HG03378 (cell line): ENCODE measurements around the gene PLAAT2.
"Not testable (repeated sequence)": the region's sequence is repeated elsewhere in the genome, so short reads cannot be mapped to it uniquely, and the experiment has no call there.

Source experiments
- ATAC-seq: cut with Tn5 transposase; IDR thresholded peaks from one replicate; pipeline ENCODE4 v1.9.1; 2021; ENCODE audit warnings: mild to moderate bottlenecking, moderate library complexity; ENCODE audit not compliant: unreplicated experiment

Gene PLAAT2

DNA sequence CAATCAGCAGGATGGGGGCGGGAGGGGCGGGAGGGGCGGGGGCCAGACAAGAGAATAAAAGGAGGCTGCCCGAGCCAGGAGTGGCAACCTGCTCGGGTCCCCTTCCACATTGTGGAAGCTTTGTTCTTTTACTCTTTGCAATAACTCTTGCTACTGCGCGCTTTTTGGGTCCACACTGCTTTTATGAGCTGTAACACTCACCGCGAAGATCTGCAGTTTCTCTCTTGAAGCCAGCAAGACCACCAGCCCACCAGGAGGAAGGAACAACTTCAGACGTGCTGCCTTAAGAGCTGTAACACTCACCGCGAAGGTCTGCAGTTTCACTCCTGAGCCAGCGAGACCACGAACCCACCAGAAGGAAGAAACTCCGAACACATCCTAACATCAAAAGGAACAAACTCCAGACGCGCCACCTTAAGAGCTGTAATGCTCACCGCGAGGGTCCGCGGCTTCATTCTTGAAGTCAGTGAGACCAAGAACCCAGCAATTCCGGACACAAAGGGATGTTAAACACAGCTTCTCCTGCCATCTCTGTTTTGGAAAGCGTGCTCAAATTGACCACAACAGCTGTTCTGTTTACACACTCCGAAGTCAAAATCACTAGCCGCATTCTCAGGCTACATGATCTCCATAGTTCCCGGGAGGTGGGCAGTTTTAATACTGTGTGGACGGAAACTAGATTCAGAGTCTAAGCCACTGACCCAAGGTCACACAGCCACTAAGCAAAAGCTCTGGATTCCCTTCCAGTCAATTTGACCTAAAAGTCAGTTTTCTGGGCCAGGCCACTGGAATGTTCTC, 11.9 kb downstream of the PLAAT2 start:
- ATAC-seq, result no peak

DNA sequence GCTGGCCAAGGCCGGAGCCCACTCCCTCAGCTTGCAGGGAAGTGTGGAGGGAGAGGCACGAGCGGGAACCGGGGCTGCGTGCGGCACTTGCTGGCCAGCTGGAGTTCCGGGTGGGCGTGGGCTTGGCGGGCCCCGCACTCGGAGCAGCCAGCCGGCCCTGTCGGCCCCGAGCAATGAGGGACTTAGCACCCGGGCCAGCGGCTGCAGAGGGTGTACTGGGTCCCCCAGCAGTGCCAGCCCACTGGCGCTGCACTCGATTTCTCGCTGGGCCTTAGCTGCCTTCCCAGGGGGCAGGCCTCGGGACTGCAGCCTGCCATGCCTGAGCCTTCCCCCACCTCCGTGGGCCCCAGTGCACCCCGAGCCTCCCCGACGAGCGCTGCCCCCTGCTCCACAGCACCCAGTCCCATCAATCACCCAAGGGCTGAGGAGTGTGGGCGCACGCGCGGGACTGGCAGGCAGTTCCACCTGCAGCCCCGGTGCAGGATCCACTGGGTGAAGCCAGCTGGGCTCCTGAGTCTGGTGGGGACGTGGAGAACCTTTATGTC, 13.0 kb downstream of the PLAAT2 start:
- not testable (repeated sequence) for ATAC-seq

DNA sequence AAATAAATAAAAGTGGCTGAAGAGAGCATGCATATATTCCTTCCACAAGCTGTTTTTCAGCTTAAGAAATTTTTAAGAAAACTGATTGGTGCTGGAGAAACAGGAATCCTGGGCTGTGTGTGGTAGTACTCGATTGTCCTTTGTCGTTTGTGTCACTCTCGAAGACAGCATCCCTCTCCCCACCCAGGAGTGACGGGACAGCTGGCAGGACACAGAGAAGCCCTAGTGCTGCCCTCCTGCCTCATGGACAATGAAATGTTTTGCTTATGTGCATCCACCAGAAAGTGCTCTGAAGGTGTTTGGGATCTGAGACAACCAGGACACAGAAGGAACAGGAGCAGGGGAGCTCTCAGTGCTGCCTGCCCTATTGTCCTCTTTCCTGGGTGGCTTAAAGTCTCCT, 13.8 kb downstream of the PLAAT2 start:
- ATAC-seq, result no peak

DNA sequence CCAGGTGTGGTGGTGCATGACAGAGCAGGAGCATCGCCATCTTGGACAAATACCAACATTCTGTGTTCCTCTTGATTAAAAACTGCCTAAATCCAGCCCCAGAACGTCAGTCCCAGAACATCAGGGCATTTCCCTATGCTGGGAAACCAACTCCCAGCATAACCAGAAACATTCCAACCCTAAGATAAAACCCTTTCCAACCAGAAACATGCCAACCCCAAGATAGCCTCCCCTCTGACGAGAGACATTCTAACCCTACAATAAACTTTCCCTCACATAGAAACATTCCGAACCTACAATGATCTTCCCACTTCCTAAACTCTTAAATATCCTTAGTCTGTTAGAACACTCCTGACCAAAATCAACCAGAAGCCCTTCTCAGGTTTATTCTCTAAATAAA, 15.0 kb downstream of the PLAAT2 start:
- no peak for ATAC-seq

DNA sequence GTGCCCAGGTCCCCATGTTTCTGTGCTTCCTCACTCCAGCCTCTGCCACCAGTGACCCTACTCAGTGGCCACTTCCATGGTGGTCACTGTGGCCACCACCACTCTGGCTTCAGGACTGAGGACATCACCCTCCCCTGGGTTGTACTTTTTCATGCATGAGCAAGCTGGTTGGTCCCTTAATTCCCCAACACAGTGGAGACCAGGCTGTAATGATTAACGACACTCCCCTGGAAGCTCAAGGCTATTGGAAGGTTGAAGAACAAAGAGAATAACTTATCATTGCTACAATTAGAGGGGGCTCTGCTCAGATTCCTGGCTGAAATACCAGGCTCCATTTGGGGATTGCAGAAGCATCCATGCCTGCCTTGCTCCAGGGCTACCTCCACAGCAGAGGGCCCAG, 16.1 kb downstream of the PLAAT2 start:
- no peak for ATAC-seq

DNA sequence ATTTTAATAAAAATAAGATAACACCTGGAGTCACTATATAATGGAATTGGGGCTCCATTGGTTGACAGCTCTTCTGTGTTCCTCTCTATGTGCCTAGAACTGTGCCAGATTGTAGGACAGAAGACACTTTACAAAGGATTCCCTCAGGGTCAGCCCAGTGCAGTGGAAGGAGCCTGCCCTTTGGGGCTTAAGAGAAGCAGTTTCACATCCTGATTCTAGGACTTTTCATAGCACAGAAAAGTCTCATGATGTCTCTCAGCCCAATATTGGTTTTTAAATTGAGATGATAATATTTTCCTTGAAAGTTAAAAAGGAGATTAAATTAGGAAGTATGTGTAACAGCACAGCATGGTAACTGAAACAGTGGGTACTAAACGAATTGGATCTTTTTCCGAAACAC, 19.5 kb downstream of the PLAAT2 start:
- no peak for ATAC-seq

DNA sequence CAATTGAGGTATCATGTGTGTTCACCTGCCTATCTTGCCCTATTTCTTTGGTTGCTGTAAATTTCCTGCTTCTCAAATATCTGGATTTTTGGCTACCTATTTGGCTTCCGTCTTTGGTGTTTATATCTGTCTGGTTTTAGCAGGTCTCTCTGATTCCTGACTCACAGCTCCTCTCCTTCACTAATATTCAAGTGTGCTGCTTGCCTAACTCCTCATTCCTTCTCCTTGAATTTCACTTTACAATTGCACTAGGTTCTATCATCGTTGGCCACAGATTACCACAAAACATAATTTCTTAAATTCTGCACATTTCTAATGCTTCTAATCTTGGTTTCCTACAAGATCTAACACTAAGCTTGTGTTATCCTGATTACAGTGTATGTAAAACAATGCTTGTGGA, 20.7 kb downstream of the PLAAT2 start:
- not testable (repeated sequence) for ATAC-seq

DNA sequence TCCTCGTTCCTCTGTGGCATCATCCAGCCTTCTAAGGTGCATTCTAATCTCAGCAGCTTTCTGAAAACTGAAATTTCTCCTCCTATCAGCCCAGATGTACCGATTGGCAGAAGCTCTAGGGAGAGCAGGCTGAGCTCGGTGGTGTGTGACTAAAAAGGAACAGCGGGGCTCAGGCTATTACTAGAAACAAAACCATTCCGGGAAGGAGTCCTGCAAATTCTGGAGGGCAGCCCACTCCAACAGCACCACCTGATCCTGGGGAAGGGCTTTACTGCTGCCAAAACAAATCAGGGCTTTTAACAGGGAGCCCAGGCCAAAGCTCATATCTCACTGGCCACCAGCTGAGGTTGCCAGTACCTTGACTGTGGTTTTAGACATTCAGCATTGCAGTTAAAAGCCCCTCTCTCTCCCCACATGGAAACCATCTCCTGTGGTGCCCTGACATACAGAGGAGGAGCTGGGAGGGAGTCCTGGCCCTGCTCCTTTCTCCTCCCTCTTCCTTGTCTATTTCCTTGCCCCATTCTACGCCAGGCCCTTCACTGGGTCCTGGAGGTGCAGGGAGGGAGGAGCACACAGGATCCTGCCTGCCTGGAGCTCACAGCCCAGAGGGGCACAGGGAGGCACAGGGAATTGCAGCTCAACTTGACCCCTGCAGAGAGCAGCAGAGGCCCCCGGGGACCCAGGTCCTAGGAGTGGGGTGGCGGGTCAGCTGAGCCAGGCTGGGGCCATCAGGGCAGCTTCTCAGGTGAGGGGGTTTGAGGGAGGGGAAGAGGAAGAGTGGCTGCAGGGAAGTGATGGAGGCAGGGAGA, 25.7 kb downstream of the PLAAT2 start:
- ATAC-seq, result no peak

DNA sequence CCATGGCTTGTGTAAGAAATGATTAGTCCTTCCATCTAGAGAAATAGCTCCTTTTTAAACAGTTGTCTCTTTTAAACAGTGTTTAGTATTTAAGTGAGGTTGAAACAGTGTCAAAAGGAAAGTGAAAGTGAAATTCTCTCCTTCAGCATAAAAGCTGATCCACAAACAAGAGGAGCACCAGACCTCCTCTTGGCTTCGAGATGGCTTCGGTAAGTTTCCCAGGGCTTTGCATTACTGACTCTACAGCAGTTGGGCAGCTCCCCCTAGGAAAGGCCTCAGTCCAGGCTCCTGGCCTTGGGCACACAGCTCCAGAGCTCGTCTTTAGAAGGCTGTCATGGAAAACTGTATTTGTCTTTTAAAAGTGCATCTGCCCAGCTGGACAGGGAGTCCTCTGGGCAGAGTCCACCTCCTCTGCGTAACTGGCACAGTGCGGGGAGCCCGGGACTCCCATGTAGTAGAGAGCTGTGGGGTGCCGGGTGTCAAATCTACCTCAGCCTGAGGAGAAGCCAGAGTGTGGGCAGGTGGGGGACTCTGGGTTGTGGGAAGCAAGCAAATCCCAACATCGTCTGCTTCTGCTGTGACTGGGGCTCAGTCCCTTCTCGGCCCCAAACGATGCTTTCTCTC, 26.4 kb downstream of the PLAAT2 start, which contains the start of gene PLAAT4:
Gene PLAAT4 (plus strand): TSS at position 140 of the 624 bp plus-strand sequence. CDS start 61 bp downstream, at position 201.
- no peak for ATAC-seq

DNA sequence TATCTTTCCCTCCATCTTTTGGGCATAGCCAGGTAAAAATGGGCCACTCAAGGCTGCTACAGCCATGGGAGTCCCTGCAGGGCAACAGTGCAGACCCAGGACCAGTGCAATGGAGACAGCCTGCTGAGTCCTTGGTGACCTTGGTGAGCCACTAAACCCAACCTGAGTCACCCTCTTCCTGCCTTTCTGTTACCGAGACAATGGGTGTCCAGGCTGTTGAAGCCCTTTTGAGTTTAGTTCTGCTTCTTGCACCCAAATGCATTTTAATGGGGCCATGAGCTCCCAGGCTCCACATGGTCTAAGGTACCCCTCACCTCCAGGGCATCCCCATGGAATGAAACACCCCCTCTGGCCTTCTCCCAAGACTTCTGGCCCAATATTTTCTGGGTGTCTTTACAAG, 27.4 kb downstream of the PLAAT2 start:
- no peak for ATAC-seq

DNA sequence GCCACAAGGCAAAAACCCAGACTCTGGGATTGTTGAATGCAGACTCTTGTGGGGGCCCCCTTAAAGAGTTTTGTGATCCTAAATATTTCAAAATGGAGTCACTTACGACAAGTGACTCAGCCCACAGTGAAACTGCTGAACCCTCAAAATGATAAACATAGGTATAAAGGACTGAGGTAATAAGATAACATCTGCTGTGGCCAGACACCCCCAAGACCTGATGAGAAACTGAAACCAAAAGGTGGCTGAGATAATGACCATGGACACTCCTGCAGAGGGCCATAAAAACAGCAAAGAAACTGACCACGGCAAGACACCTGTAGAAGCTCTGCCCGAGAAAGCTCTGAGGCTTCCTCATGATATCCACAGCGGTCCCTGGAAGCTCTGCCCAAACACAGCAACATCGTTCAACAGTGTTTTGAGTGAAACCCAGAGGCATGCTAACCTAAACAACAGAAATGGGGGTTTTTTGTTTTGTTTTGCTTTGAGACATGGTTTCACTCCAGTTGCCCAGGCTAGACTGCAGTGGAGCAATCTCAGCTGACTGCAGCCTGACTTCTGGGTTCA, 28.2 kb downstream of the PLAAT2 start:
- no peak for ATAC-seq

DNA sequence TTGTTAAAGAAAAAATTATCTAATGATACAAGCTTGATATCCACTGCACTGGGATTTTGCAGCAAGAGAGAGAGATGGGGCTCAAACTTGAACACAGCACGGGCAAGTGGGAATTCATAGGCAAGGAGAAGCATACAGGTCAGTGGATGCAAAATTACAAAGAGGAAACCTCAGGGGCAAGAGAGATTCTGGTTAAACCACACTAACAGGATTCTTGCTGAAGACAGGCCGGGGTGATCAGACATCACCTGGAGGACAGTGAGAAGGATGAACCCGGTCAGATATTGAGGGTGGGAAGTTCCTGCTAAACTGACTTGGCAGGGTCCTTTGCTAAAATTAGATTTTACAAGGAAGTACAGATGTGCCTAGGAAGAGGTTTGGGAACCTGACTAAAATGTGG, 29.1 kb downstream of the PLAAT2 start:
- no peak for ATAC-seq

DNA sequence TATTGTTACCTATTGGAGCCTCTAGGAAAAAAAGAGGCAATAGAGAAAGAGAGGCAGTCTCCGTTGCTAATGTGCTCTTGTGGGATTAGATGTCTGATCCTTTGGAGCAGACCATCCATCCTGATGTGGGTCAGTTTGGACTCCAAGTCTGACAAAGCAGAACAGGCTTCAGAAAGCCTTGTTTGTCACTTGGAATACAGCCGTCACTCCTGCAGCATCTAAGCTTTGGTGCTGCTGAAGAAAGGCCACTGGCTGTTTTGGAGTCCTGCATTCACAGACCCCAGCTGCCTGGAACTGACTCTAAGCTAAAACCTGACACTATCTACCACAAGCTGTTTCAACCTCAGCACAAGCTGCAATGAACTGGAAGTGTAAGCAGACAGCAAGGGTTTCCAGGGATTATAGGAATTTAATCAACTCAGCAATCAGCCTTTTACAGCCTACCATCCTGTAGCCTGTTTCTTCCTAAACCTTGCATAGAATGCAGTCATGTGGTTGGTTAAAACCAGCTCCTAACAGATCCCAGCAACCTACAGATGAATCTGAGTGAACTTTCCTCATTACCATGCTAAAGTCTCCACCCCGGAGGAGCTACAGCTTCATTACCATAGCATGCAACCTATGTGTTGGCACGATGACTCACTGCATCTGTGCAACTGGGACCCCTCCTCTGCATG, 30.2 kb downstream of the PLAAT2 start:
- no peak for ATAC-seq

DNA sequence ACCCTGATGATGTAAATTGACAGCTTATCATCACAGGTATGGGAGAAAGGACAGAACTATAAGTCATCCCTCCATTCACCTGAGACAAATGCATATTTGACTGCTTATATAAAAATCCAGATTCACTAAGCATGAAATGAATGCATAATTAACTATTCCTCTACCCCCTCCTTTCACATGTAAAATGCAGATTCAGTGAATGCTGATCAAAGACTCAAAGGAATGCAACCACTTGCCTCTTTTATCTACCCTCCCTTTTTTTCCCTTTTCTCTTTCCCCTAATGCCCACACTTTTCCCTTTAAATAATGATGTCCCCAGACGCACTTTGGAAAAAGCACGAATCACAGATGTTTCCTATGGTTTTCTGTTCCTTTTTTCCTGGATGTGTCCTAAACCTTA, 31.1 kb downstream of the PLAAT2 start:
- ATAC-seq, result no peak

DNA sequence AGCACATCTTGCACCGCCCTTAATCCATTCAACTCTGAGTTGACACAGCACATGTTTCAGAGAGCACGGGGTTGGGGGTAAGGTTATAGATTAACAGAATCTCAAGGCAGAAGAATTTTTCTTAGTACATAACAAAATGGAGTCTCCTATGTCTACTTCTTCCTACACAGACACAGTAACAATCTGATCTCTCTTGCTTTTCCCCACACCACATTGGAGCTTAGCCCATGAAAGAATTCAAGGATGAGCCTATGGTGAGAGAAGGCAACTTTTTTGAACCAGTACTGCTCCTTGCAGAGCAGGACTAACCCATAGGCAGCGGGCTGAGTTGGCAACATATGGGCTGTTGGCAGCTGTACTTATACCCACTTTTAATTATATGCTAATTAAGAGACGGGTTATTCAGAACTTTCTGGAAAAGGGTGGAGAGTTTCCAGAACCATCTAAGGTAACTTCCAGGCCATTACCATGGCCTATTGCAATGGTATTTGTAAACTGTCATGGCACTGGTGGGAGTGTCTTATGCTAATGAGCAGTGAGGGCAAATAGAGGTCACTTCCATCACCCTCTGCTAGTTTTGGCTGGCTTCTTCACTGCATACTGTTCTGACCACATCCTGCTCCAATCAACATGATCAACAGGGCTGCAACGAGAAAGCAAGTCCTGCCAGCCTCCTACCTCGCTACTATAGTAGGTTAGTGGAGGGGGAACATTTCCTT, 31.9 kb downstream of the PLAAT2 start:
- ATAC-seq, result peak; percentile 85

DNA sequence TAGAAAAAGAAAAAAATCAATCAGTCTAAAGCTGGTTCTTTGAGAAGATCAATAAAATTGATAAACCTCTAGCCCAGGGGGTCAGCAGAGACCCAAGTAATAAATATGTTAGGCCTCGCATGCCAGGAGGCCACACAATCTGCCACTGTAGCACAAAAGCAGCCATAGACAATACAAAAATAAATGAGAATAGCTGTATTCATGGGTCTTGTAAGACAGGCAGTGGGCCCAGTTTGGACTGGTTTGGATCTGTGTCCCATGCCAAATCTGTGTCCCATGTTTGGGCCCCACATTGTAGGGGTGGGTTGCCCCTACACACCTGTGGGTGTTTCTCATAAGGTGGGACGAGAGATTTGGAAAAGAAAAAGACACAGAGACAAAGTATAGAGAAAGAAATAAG, 33.2 kb downstream of the PLAAT2 start:
- no peak for ATAC-seq

DNA sequence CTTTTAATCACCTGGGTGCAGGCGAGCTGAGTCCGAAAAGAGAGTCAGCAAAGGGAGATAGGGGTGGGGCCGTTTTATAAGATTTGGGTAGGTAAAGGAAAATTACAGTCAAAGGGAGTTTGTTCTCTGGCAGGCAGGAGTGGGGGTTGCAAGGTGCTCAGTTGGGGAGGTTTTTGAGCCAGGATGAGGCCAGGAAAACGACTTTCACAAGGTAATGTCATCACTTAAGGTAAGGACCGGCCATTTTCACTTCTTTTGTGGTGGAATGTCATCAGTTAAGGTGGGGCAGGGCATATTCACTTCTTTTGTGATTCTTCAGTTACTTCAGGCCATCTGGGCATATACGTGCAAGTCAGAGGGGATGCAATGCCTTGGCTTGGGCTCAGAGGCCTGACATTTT, 33.8 kb downstream of the PLAAT2 start:
- ATAC-seq, result not testable (repeated sequence)

DNA sequence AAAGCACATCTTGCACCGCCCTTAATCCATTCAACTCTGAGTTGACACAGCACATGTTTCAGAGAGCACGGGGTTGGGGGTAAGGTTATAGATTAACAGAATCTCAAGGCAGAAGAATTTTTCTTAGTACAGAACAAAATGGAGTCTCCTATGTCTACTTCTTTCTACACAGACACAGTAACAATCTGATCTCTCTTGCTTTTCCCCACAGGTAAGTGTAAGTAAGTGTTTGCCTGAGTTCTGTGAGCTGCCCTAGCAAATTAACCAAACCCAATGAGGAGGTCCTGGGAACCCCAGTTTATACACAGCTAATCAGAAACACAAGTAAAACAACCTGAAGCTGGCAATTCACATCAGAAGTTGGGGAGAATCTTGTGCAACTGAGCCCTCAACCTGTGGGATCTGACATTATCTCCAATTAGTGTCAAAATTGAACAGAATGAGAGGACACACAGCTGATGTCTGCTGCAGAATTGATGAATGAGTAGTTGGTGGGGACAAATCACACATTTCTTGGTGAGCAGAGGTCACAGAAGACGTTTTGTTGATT, 34.4 kb downstream of the PLAAT2 start:
- not testable (repeated sequence) for ATAC-seq

DNA sequence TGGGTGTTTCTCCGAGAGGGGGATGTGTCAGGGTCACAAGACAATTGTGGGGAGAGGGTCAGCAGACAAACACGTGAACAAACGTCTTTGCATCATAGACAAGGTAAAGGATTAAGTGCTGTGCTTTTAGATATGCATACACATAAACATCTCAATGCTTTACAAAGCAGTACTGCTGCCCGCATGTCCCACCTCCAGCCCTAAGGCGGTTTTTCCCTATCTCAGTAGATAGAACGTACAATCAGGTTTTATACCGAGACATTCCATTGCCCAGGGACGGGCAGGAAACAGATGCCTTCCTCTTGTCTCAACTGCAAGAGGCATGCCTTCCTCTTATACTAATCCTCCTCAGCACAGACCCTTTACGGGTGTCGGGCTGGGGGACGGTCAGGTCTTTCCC, 35.0 kb downstream of the PLAAT2 start:
- ATAC-seq, result not testable (repeated sequence)

DNA sequence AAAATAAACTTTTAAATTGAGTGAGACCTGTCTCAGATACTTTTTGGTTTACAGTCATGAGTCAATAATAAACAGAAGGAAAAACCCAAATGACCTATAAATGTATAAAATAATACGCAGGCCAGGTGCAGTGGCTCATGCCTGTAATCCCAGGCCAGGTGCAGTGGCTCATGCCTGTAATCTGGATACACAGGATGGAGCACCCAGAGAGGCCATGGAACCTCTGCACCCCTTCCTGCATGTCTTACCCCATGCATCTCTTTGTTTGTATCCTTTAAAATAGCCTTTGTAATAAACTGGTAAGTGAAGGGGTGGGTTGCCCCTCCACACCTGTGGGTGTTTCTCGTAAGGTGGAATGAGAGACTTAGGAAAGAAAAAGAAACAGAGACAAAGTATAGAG, 35.5 kb downstream of the PLAAT2 start:
- ATAC-seq, result no peak
